Nephron (organoid): ENCODE data around the gene ZNF143.
A peak's percentile ranks its signal among the peaks of the same experiment; 100 is the strongest.

Experiments used
- H3K27ac Mint-ChIP-seq, 3 experiments: 2 replicates each; pipeline ENCODE4 v1.8.0; 2020; ENCODE audit warnings: mixed read lengths in 3 of 3, mild to moderate bottlenecking in 2 of 3, moderate library complexity in 1 of 3
- H3K27me3 Mint-ChIP-seq: 2 replicates; pipeline ENCODE4 v1.8.0; 2021; ENCODE audit warnings: low read depth, mild to moderate bottlenecking, moderate library complexity, mixed read lengths
- H3K36me3 Mint-ChIP-seq: 2 replicates; pipeline ENCODE4 v1.8.0; 2020; ENCODE audit warnings: low read depth, mixed read lengths
- H3K4me1 Mint-ChIP-seq: 2 replicates; pipeline ENCODE4 v1.8.0; 2020; ENCODE audit warnings: mixed read lengths
- H3K4me3 Mint-ChIP-seq, 3 experiments: 2 replicates each; pipeline ENCODE4 v1.8.0; 2020; ENCODE audit warnings: mild to moderate bottlenecking in 3 of 3, mixed read lengths in 3 of 3, moderate library complexity in 2 of 3
- H3K9me3 Mint-ChIP-seq: 2 replicates; pipeline ENCODE4 v1.8.0; 2020; ENCODE audit warnings: mixed read lengths
- TF ChIP-seq, protein P1 (sequence below), 3 experiments: fragments of 200-600 bp; sonication (generic); IDR thresholded peaks; one replicate each; pipeline ENCODE4 v1.5.0; 2021; ENCODE audit warnings: antibody characterized with exemption in 3 of 3; ENCODE audit not compliant: unreplicated experiment in 3 of 3

The ZNF143 gene

DNA sequence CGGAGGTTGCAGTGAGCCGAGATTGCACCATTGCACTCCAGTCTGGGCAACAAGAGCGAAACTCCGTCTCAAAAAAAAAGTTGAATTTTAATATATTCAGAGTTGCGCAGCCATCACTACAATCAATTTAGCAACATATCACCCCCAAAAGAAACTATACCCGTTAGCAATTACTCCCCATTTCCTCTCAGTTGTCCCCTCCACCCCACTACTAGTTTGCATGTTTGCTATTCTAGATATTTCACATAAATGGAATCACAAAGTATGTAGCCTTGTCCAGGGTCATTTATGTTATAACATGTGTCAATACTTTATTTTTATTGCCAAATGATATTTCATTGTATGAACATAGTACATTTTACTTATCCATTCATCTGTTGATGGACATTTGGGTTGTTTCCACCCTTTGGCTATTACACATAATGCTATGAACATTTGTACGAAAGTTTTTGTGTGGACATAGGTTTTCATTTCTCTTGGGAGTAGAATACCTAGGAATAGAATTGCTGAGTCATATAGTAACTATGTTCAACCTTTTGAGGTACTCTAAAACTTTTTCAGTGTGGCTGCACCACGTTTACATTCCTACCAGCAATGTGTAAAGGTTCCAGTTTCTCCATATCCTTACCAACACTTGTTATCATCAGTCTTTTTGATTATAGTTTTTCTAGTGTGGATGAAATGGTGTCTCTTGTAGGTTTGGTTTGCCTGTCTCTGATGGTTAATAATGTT lies 2.2 kb downstream of the ZNF143 start:
- peaks cover 27% of the 10 kb centered on the region for H3K4me1 Mint-ChIP-seq

DNA sequence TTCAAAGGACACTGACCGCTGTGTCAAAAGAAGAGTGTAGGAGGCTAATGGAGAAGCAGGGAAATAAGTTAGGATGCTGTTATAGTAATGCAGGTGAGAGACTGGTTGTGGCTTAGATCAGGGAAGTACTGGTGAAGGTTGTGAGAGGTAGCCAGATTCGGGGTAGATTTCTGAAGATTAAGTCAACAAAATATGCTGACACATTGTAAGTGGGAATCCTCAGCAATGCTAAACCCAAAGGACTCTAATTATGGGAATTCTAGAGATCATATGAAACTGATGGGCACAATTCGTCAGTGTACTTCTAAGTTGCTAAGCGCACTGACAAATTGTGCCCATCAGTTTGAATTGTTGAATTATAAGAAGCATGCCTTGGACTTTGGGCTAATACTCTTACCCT lies 10.0 kb downstream of the ZNF143 start:
- no peaks in the 10 kb centered on the region for H3K9me3 Mint-ChIP-seq
- no peak overlapping the region for H3K4me3 Mint-ChIP-seq
- peaks cover 22% of the 10 kb centered on the region for H3K36me3 Mint-ChIP-seq
- peaks cover 7% of the 10 kb centered on the region for H3K4me1 Mint-ChIP-seq
- H3K27me3 Mint-ChIP-seq: no peaks in the 10 kb centered on the region
- H3K27ac Mint-ChIP-seq: peak overlapping the region in 1 of 3 experiments; percentile 19
- TF ChIP-seq, protein P1, sequence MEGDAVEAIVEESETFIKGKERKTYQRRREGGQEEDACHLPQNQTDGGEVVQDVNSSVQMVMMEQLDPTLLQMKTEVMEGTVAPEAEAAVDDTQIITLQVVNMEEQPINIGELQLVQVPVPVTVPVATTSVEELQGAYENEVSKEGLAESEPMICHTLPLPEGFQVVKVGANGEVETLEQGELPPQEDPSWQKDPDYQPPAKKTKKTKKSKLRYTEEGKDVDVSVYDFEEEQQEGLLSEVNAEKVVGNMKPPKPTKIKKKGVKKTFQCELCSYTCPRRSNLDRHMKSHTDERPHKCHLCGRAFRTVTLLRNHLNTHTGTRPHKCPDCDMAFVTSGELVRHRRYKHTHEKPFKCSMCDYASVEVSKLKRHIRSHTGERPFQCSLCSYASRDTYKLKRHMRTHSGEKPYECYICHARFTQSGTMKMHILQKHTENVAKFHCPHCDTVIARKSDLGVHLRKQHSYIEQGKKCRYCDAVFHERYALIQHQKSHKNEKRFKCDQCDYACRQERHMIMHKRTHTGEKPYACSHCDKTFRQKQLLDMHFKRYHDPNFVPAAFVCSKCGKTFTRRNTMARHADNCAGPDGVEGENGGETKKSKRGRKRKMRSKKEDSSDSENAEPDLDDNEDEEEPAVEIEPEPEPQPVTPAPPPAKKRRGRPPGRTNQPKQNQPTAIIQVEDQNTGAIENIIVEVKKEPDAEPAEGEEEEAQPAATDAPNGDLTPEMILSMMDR (IDR thresholded peaks at IDR 0.05; ENCODE audit: unreplicated experiment in 3 of 3): no peak

More for the DNA sequence above, 2.2 kb downstream of the ZNF143 start:
- TF ChIP-seq, protein P1 (IDR thresholded peaks at IDR 0.05; ENCODE audit: unreplicated experiment in 3 of 3): no peak
- H3K9me3 Mint-ChIP-seq: no peaks in the 10 kb centered on the region
- peak overlapping the region; percentile 83 to 98 (median 96) for H3K27ac Mint-ChIP-seq
- peak overlapping the region; percentile 80 to 90 (median 86) for H3K4me3 Mint-ChIP-seq
- H3K36me3 Mint-ChIP-seq: peaks cover 14% of the 10 kb centered on the region
- H3K27me3 Mint-ChIP-seq: no peaks in the 10 kb centered on the region

DNA sequence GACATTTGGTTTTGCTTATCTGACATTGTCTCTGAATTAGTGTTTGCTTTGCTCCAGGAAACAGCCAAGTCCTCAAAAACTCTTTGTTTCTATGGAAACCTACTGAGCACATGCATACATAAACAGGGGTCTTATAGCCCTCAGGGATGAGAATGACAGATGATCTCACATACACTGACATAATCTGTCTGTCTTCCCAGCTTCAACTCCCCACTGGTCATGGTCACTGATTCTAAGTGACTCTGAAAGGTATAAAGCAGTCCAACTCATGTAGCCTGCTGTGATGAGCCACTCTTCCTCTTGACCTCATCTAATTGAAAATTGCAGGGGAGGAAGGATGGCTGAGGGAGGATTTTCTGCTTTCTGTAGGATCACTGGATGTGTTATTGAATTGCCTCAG lies 12.6 kb downstream of the ZNF143 start:
- H3K27me3 Mint-ChIP-seq: no peaks in the 10 kb centered on the region
- peak overlapping the region in 1 of 3 experiments; percentile 6 for H3K4me3 Mint-ChIP-seq
- TF ChIP-seq, protein P1 (IDR thresholded peaks at IDR 0.05; ENCODE audit: unreplicated experiment in 3 of 3): no peak
- H3K36me3 Mint-ChIP-seq: peaks cover 28% of the 10 kb centered on the region
- H3K9me3 Mint-ChIP-seq: no peaks in the 10 kb centered on the region
- H3K4me1 Mint-ChIP-seq: peaks cover 7% of the 10 kb centered on the region
- H3K27ac Mint-ChIP-seq: peak overlapping the region; percentile 3 to 93 (median 68)

DNA sequence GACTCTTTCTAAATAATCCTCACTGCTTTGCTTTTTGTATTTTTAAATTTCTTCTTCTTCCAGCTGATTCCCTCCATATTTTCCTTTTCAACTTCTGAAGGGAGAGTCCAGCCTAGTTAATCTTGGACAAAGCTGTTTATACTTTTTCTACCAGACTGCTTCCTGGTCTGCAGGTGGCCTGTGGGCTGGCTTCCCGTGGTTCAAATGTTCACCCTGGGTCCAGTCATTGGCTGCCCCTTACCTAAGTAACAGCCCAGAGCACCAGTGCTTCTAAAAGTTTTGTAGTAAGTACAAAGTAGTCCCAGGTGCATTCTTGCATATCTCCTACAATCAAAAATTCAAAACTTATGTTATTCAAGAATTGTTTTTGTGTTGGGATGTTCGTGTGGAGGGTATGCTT lies 19.1 kb downstream of the ZNF143 start:
- no peaks in the 10 kb centered on the region for H3K9me3 Mint-ChIP-seq
- TF ChIP-seq, protein P1 (IDR thresholded peaks at IDR 0.05; ENCODE audit: unreplicated experiment in 3 of 3): no peak
- no peaks in the 10 kb centered on the region for H3K4me1 Mint-ChIP-seq
- H3K36me3 Mint-ChIP-seq: peaks cover 42% of the 10 kb centered on the region
- H3K4me3 Mint-ChIP-seq: no peak overlapping the region
- peak overlapping the region in 2 of 3 experiments; percentile 52 to 91 for H3K27ac Mint-ChIP-seq
- H3K27me3 Mint-ChIP-seq: no peaks in the 10 kb centered on the region

DNA sequence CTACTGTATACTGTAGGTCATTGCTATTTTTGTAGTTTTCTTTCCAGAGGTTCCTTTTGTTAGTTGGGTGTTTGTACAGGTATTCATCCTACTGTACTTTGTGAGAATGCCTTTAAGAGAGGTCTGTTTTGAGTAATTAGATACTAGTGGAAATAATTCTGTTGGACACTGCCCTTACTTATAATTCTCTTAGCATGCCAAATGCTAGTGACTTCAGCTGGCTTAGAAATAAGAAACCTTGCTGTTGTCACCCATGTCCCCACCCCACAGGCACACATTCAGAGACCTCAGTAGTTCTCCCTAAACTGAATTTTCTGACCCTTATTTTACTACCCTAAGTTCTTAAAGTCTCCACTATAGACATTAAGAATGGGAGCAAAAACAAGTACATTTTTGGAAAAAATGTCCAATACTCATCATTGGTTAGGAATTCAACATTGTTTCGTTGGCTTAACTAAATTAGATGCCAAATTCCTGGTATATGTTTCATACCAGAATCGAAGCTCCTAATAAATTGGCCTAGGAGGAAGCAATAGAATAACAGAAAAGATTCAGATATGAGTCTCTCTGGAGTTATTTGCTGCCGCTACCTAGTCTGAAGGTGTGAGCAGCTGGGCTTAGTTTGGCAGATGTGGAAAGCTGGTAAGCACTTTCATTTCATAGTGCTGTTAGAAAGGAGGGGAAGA lies 28.4 kb downstream of the ZNF143 start:
- H3K4me1 Mint-ChIP-seq: peaks cover 6% of the 10 kb centered on the region
- H3K27me3 Mint-ChIP-seq: no peaks in the 10 kb centered on the region
- H3K36me3 Mint-ChIP-seq: peaks cover 49% of the 10 kb centered on the region
- H3K9me3 Mint-ChIP-seq: no peaks in the 10 kb centered on the region
- TF ChIP-seq, protein P1 (IDR thresholded peaks at IDR 0.05; ENCODE audit: unreplicated experiment in 3 of 3): no peak
- no peak overlapping the region for H3K4me3 Mint-ChIP-seq
- no peak overlapping the region for H3K27ac Mint-ChIP-seq
